ENCODE measurements around the gene PBX4. TPM values are rescaled to one million over a fixed set of nuclear protein-coding genes. Genes with fewer than 3 reads are reported as not detected.

PBX4 gene
- total RNA-seq, 1 experiment from 2014 or later: 8.3 TPM

DNA sequence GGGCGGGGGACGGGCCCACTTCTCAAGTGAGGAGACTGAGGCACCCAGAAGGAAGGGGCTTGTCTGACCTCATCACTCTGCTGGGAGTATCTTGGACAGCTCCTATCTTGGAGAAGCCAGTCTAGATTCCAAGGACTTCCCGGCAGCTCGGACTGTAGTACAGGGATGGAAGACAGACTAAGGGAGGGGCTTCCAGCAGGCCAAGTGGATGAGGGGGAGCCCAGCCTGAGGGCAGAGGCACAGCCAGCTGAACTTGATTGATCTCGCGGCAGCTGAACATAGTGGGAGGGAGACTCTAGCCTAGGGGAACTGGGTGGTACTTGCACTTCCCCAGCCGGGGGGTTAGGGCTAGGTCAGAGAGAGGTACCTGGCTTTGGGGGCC is 79.7 kb downstream of the PBX4 start:
- ChIA-PET POLR2A (no interaction called here), CTCF (no interaction called here)
- Histone ChIP-seq H3K27me3 (ENCODE audit: control insufficient read depth, insufficient read depth, low read length) (no peaks in the 10 kb centered on the region), H3K9me3 (ENCODE audit: control insufficient read depth, insufficient read depth, low read depth, low read length) (no peaks in the 10 kb centered on the region), H3K36me3 (ENCODE audit: control insufficient read depth, insufficient read depth, low read length) (no peaks in the 10 kb centered on the region), H3K4me3 (ENCODE audit: low read depth in 2 of 2, low read length in 2 of 2) (no peak overlapping the region), H3K27ac (ENCODE audit: low read length) (no peak overlapping the region), H3K4me1 (ENCODE audit: control insufficient read depth, insufficient read depth, low read length) (no peaks in the 10 kb centered on the region)
- in situ Hi-C loops (cut with HindIII; ENCODE audit: low pct_unique_long_range_greater_than_20kb, low sequenced_read_pairs): no loop called here
- intact Hi-C loops (cut with micrococcal nuclease; ENCODE audit: unreplicated experiment): loop anchor here (10.0 kb wide), 1 partner anchor 106 kb away; the partner anchor contains the start of gene GMIP
- TF ChIP-seq TCF7L2 (IDR thresholded peaks at IDR 0.05; ENCODE audit: low read depth, low read length): no peak
- TF ChIP-seq POLR2AphosphoS5 (IDR thresholded peaks at IDR 0.05; ENCODE audit: low read depth, low read length): no peak
- no peak for TF ChIP-seq SIN3A (IDR thresholded peaks at IDR 0.05; ENCODE audit: borderline replicate concordance, insufficient read depth, low read depth, low read length)
- TF ChIP-seq, protein P1, sequence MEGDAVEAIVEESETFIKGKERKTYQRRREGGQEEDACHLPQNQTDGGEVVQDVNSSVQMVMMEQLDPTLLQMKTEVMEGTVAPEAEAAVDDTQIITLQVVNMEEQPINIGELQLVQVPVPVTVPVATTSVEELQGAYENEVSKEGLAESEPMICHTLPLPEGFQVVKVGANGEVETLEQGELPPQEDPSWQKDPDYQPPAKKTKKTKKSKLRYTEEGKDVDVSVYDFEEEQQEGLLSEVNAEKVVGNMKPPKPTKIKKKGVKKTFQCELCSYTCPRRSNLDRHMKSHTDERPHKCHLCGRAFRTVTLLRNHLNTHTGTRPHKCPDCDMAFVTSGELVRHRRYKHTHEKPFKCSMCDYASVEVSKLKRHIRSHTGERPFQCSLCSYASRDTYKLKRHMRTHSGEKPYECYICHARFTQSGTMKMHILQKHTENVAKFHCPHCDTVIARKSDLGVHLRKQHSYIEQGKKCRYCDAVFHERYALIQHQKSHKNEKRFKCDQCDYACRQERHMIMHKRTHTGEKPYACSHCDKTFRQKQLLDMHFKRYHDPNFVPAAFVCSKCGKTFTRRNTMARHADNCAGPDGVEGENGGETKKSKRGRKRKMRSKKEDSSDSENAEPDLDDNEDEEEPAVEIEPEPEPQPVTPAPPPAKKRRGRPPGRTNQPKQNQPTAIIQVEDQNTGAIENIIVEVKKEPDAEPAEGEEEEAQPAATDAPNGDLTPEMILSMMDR (IDR thresholded peaks at IDR 0.05): no peak
- TF ChIP-seq, protein P2, sequence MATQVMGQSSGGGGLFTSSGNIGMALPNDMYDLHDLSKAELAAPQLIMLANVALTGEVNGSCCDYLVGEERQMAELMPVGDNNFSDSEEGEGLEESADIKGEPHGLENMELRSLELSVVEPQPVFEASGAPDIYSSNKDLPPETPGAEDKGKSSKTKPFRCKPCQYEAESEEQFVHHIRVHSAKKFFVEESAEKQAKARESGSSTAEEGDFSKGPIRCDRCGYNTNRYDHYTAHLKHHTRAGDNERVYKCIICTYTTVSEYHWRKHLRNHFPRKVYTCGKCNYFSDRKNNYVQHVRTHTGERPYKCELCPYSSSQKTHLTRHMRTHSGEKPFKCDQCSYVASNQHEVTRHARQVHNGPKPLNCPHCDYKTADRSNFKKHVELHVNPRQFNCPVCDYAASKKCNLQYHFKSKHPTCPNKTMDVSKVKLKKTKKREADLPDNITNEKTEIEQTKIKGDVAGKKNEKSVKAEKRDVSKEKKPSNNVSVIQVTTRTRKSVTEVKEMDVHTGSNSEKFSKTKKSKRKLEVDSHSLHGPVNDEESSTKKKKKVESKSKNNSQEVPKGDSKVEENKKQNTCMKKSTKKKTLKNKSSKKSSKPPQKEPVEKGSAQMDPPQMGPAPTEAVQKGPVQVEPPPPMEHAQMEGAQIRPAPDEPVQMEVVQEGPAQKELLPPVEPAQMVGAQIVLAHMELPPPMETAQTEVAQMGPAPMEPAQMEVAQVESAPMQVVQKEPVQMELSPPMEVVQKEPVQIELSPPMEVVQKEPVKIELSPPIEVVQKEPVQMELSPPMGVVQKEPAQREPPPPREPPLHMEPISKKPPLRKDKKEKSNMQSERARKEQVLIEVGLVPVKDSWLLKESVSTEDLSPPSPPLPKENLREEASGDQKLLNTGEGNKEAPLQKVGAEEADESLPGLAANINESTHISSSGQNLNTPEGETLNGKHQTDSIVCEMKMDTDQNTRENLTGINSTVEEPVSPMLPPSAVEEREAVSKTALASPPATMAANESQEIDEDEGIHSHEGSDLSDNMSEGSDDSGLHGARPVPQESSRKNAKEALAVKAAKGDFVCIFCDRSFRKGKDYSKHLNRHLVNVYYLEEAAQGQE (IDR thresholded peaks at IDR 0.05; ENCODE audit: insufficient read depth in 1 of 2, low read depth in 2 of 2, low read length in 1 of 2): no peak
- DNase-seq (ENCODE audit: low read depth, low spot score) (no peak), ATAC-seq (no peak)
- BruUV-seq (replicated peaks): no TSS peak

DNA sequence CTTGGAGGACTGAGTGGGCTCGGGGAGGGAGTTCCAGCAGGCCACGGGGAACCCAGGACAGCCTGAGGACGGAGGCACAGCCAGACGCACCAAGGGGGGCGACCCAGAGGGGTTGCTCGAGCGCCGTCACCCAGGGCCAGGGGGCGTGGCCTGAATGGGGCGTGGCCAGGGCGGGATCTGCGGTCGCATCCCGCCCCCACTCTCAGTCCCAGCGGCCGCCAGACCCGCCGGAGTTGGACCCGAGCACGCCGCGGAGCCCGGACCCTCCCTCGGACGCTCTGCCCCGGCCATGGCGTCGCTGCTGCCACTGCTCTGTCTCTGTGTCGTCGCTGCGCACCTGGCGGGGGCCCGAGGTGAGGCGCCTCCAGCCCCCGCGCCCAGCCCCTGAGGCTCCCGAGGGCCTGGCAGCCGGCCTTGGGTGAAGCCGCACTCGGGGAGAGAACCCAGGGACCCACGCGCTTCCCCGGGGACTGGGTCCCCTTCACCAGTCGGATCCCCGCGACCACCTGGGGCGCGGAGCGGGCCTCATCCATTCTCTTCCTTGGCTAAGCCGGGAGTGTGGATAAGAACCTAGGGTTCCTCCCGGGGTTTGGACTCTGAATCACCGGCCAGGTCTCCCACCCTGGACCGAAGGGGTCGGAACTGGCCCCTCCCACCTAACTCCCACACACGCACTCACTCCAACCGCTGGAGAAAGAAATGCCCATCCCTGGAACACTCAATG is 80.3 kb downstream of the PBX4 start, which contains the start of gene CILP2:
Gene CILP2 (plus strand): TSS at position 205 of the 724 bp plus-strand sequence. CDS start 85 bp downstream, at position 290.
- Histone ChIP-seq H3K4me3 (ENCODE audit: low read depth in 2 of 2, low read length in 2 of 2) (no peak within 1 kb of the TSS; a peak in 1 of 4 replicates), H3K27ac (ENCODE audit: low read length) (no peak within 1 kb of the TSS), H3K4me1 (ENCODE audit: control insufficient read depth, insufficient read depth, low read length) (no peaks in the 10 kb centered on the region), H3K9me3 (ENCODE audit: control insufficient read depth, insufficient read depth, low read depth, low read length) (no peaks in the 10 kb centered on the region), H3K36me3 (ENCODE audit: control insufficient read depth, insufficient read depth, low read length) (no peaks in the 10 kb centered on the region), H3K27me3 (ENCODE audit: control insufficient read depth, insufficient read depth, low read length) (no peaks in the 10 kb centered on the region)
- BruUV-seq (replicated peaks): no TSS peak
- TF ChIP-seq, protein P2 (IDR thresholded peaks at IDR 0.05; ENCODE audit: insufficient read depth in 1 of 2, low read depth in 2 of 2, low read length in 1 of 2): no peak
- no peak for TF ChIP-seq POLR2AphosphoS5 (IDR thresholded peaks at IDR 0.05; ENCODE audit: low read depth, low read length)
- TF ChIP-seq, protein P1 (IDR thresholded peaks at IDR 0.05): no peak
- TF ChIP-seq SIN3A (IDR thresholded peaks at IDR 0.05; ENCODE audit: borderline replicate concordance, insufficient read depth, low read depth, low read length): no peak
- TF ChIP-seq TCF7L2 (IDR thresholded peaks at IDR 0.05; ENCODE audit: low read depth, low read length): no peak
- CTCF ChIA-PET: no interaction called here
- POLR2A ChIA-PET: no interaction called here
- in situ Hi-C loops (cut with HindIII; ENCODE audit: low pct_unique_long_range_greater_than_20kb, low sequenced_read_pairs): no loop called here
- ATAC-seq: 0 out of 2 replicates have a peak, but pooled peaks have one; percentile 17
- intact Hi-C loops (cut with micrococcal nuclease; ENCODE audit: unreplicated experiment): loop anchor here (10.0 kb wide), 1 partner anchor 107 kb away; the partner anchor contains the start of gene GMIP
- DNase-seq (ENCODE audit: low read depth, low spot score): no peak

Measured in Panc1 (cell line).